ENCODE measurements around the gene KIF25.

KIF25 gene

GRCh38 chr6:168018664-168019063 lies 21.2 kb downstream of the KIF25 start:
- ATAC-seq: no peak

GRCh38 chr6:168020242-168020641 lies 22.8 kb downstream of the KIF25 start:
- no peak for ATAC-seq

GRCh38 chr6:168021581-168021980 lies 24.1 kb downstream of the KIF25 start:
- no peak for ATAC-seq

- no peak for ATAC-seq
These were observed 25.2 kb downstream of the KIF25 start for GRCh38 chr6:168022488-168023321.

- no peak for ATAC-seq
These were observed 27.6 kb downstream of the KIF25 start for GRCh38 chr6:168024951-168025510.

- ATAC-seq: no peak
These were observed 28.6 kb downstream of the KIF25 start for GRCh38 chr6:168025831-168026710.

- no peak for ATAC-seq
These were observed 29.5 kb downstream of the KIF25 start for GRCh38 chr6:168026925-168027324.

GRCh38 chr6:168027521-168027920 lies 30.1 kb downstream of the KIF25 start:
- no peak for ATAC-seq

GRCh38 chr6:168028181-168028580 lies 30.7 kb downstream of the KIF25 start:
- no peak for ATAC-seq

GRCh38 chr6:168029459-168030217 lies 32.2 kb downstream of the KIF25 start:
- ATAC-seq: no peak

- ATAC-seq: no peak
These were observed 32.8 kb downstream of the KIF25 start for GRCh38 chr6:168030218-168030746.

- no peak for ATAC-seq
These were observed 33.4 kb downstream of the KIF25 start for GRCh38 chr6:168030908-168031307.

- no peak for ATAC-seq
These were observed 34.0 kb downstream of the KIF25 start for GRCh38 chr6:168031411-168031971.

GRCh38 chr6:168032005-168032760 lies 34.7 kb downstream of the KIF25 start:
- ATAC-seq: no peak

- no peak for ATAC-seq
These were observed 36.3 kb downstream of the KIF25 start for GRCh38 chr6:168033791-168034190.

- no peak for ATAC-seq
These were observed 37.1 kb downstream of the KIF25 start for GRCh38 chr6:168034537-168034936.

- no peak for ATAC-seq
These were observed 37.7 kb downstream of the KIF25 start for GRCh38 chr6:168035098-168035660.

GRCh38 chr6:168035661-168036545 lies 38.4 kb downstream of the KIF25 start:
- ATAC-seq: no peak

- no peak for ATAC-seq
These were observed 39.8 kb downstream of the KIF25 start for GRCh38 chr6:168037242-168037641.

- ATAC-seq: no peak
These were observed 40.4 kb downstream of the KIF25 start for GRCh38 chr6:168037856-168038255.

Measured in activated CD4-positive, CD25-positive, alpha-beta regulatory T cell treated with anti-CD3 and anti-CD28 coated beads, Interleukin-2, amount 50 U/mL, for 24 hours (primary cell).